HL-60 (cell line): ENCODE measurements around the gene MYBPC1.

Experiments used
- POLR2AphosphoS5 ChIP-seq: IDR thresholded peaks from 2 replicates; pipeline ENCODE4 v1.6.1; 2012; ENCODE audit warnings: low read depth
- TF ChIP-seq, protein P1 (sequence below): IDR thresholded peaks from one replicate; pipeline ENCODE4 v1.5.1; 2011; ENCODE audit warnings: low read length, control low read depth, inconsistent platforms; ENCODE audit not compliant: insufficient read depth

DNA sequence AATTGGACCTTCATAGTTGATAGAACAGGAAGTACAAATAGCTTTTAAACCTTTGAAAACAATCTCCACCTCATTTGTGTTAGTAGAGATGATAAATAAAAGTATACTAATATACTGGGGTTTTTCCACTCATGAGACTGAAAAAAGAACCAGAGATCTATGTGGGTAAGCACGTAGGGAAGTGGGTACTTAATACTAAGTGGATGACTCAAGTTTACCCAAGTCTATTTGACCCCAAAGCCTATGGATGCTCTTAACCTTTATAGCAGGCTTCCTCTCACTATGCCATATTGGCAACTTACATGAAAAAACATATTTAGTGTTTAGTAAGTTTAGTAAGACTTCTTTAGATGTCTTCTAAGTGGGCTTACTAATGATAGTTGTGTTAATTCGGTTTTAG, 53.4 kb downstream of the MYBPC1 start:
- TF ChIP-seq POLR2AphosphoS5 = no peak
- TF ChIP-seq, protein P1, sequence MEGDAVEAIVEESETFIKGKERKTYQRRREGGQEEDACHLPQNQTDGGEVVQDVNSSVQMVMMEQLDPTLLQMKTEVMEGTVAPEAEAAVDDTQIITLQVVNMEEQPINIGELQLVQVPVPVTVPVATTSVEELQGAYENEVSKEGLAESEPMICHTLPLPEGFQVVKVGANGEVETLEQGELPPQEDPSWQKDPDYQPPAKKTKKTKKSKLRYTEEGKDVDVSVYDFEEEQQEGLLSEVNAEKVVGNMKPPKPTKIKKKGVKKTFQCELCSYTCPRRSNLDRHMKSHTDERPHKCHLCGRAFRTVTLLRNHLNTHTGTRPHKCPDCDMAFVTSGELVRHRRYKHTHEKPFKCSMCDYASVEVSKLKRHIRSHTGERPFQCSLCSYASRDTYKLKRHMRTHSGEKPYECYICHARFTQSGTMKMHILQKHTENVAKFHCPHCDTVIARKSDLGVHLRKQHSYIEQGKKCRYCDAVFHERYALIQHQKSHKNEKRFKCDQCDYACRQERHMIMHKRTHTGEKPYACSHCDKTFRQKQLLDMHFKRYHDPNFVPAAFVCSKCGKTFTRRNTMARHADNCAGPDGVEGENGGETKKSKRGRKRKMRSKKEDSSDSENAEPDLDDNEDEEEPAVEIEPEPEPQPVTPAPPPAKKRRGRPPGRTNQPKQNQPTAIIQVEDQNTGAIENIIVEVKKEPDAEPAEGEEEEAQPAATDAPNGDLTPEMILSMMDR = no peak
